NCI-H146 (cell line): Measurements from ENCODE around the gene MYO16.
"Not testable (repeated sequence)": the region's sequence is repeated elsewhere in the genome, so short reads cannot be mapped to it uniquely, and the experiment has no call there.

Source experiments
- DNase-seq: peaks from one replicate; lab custom pipeline; 2025; lab: John Stamatoyannopoulos, UW

MYO16 gene

DNA sequence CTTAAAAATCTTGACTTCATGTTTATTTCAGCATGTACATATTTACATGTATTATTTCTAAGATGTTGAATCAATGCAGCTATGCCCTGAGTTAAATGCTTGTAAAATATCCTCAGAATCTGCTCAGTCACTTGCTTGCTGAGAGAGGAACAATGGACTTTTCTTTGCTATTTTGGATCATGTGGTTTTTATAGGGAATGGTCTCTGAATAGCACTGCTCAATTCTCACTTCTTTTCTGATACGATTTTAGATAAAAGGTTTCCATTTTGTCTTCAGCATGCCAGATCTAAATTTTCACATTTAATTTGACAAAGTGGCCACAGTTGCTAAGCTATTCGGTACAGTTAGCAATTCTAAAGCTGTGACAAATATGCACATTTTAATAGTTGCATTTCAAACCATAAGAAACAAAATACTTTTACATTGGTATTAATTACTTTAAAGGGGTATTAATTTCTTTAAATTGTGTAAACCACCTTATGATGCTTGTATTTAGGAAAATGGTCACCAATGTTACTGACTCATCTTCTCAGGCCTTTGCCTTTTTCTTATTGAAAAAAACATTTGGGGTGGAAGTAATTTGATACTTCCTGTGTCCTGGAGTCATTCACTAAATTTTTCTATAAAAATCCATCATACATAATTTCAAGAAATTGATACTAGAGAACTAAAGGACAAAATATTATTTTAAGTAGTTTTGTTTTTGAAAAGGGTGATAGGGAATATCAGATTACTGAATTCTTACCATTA lies 113.5 kb downstream of the MYO16 start:
- DNase-seq: no peak

- DNase-seq: no peak
Measured at GRCh38 chr13:108743522-108743921, 114.1 kb downstream of the MYO16 start.

DNA sequence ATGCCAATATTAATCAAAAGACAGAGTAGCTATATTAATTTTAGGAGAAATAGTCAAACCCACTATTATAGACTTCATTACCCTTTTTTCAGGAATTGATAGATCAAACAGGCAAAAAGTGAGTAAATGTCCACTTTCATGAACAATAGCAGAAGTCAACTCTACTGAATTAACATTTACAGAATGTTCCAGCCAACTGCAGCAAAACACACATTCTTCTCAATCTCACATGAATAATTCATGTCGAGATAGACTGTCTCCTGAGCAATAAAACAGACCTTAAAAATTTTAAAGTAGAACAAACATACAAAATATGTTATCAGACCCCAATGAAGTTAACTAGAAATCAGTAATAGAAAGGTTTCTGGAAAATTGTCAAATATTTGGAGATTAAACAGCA lies 118.4 kb downstream of the MYO16 start:
- no peak for DNase-seq

DNA sequence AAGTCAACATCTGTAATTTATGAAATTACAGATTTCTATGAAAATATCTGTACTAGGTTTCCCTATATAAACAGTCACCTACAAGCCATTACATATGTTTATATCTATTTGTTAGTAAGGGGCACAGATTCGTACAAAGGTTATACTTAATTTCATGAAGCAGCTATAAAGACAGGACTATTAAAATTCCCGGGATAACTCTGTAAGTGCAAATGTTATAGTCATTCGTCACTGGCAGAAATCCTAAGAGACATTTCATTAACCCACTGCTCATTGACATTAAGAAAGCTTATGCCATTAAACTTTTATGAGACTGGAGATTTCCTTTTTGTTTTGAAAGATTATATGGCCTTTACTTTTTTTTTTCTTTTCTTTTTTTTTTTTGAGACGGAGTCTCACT lies 122.9 kb downstream of the MYO16 start:
- no peak for DNase-seq

- DNase-seq: no peak
Measured at GRCh38 chr13:108755083-108755482, 125.7 kb downstream of the MYO16 start.

DNA sequence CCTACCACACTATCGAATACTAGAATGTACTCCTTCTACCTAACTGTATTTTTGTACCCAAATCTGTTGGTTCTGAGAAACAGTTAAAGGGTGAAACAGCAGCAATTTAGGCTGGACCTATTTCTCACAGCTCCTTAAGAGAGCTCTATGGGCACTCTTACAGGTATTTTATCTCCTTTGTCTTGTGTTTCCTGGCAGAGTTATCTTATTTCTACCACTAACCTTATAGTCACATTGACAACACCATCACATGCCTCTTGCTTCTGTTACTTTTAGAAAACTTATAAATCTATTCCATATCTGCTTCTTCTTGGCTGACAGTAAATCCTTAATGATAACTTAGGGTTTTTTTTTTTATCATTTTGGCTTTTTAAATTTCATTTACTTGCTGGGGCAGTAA lies 130.7 kb downstream of the MYO16 start:
- no peak for DNase-seq

DNA sequence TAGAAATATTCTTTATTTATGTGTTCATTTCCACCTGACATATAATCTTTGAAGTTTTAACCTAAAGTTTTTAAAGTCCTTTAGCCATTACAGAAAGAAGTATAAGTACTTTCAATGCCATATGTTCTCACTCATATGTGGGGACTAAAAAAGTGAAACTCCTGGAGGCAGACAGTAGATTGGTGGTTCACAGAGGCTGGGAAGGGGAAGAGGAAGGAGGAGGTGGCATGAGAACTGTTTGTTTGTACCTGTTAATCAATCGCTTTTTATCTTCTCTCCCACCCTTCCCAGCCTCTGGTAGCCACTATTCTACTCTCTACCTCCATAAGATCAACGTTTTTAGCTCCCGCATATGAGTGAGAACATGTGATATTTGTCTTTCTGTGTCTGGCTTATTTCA lies 131.1 kb downstream of the MYO16 start:
- no peak for DNase-seq

GRCh38 chr13:108768035-108768434 lies 138.6 kb downstream of the MYO16 start:
- no peak for DNase-seq

GRCh38 chr13:108769213-108770070 lies 140.0 kb downstream of the MYO16 start:
- DNase-seq: no peak

DNA sequence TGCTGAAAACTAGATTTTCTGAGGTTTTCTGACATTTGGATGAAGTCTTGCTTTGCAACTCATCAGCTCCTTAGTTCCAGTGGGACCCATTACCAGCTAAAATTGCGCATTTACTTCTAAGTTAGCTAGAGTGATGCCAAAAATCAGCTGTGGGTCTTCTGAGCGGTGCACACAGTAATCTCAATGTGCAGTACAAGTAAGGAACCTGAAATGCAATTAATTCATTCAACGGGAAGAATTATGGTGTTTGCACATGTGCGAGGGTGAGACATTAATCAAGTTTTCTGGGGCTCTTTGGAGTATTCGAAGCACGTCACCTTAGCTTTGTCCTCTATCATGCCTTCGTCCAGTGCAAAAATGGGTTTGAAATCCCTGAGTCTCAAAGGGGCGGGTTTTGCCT lies 146.2 kb downstream of the MYO16 start:
- no peak for DNase-seq

DNA sequence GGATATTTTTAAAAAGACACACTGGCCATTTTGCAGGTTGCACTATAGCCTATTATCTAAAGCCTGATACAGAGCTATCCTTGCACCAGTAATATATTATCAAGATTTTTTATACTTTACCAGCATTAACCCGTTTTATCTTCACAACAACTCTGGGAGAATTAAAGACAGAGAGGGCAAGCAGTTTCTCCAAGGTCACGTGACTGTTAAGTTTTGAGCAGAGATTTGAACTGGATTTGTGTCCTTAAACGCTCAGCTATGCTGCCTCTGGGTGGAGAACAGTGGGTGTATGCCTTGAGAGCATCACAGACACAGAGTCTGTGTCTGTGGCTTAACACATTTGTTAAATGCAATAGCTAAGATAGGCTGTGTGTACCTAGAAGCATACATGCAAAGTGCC lies 147.2 kb downstream of the MYO16 start:
- no peak for DNase-seq

DNA sequence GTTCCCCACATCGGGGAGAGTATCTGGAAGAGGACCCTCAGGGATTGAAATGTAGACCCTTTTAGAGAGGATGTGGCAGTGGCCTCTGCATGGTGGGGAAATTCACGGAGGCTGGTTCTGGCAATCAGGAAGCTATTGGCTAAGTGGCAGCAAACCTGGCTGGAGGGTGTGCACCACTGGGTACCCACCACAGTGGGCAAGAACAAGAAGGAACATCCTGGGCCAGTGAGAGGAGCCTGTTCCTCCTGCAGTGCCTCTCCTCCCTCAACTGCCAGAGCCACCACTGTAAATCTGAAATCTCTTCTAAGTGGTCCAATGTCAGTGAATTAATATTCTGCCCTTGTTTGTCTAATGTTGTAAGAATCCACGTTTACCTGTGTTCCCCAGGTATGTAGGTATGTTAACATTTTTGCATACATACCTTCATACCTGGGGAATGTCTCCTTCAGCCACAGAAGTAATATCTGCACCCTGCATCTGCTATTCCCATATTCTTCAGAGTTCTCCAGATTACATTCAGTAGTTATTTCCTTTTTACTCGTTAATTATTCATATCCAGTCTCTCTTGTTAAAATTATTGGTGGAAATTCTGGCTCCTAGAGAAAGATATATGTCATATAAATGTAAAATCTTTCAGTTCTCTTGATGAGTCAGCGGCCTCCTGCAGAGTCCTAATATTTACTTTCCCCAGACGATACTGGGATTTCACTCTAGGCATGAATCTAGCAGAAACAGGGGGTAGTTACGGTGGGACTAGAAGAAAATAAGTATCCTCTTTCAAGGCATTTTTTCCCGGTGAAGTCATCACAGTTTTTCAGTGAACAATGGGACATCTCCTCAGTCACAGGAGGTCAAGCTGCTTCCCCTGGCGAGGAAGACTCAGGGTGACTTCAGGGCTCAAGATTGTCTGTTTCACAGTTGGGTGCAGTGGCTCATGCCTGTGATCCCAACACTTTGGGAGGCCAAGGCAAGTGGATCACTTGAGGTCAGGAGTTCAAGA lies 148.3 kb downstream of the MYO16 start:
- no peak for DNase-seq

DNA sequence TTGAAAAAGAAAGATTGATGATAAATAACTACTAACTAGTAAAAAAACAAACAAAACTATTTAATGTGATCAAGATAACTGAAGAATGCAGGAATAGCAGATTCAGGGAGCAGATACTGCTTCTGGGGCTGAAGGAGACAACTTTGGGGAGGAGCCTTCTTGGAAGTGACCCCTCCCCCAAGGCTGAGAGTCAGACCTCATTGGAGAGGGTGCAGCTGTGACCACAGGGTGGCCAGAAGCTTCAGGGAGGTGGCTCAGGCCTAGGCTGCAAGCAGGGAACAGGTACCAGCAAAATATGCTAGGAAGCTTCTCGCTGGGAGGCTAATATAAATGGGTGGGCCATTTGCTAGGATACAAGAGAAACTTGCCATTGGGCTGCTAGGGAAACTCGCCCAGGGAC lies 149.9 kb downstream of the MYO16 start:
- no peak for DNase-seq

DNA sequence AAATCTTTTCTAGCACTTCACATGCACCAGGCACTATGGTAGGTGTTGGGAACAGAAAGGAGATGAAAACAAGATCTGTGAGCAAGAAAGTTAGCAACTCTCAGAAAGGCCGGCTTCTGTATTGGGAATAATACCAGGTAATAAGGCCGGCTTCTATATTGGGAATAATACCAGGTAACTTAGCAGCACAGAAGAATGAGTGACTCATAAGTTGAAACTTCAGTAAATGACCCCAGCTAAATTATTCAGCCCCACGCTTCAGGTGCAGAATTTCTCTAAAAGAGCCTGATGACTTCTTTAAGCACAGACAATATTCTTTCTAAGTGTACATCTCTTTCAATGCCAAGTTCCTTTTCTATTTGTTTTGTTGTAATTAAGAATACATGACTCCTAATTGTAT lies 151.3 kb downstream of the MYO16 start:
- DNase-seq: no peak

- DNase-seq: no peak
Measured at GRCh38 chr13:108781312-108781711, 151.9 kb downstream of the MYO16 start.

GRCh38 chr13:108782480-108782879 lies 153.1 kb downstream of the MYO16 start:
- DNase-seq: not testable (repeated sequence)

DNA sequence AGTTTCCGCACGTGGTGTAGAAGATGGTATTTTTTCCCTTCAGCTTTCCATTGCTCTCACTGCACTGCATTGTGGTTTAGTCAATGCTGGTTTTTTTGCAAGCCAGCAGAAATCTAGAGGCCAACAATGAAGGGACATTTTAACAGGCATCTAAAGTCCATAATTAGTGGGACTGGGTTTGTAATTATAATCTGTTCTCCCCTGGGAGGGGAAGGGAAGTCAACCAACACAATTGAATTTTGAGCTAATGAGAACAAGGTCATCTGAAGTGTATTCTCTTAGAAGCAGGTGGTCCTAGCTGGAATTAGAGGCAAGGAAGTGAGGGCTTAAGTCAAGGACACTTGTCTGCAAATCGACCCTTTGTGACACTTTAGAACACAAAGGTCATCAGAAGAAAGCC lies 156.4 kb downstream of the MYO16 start:
- no peak for DNase-seq

GRCh38 chr13:108786456-108787200 lies 157.2 kb downstream of the MYO16 start:
- DNase-seq: no peak

DNA sequence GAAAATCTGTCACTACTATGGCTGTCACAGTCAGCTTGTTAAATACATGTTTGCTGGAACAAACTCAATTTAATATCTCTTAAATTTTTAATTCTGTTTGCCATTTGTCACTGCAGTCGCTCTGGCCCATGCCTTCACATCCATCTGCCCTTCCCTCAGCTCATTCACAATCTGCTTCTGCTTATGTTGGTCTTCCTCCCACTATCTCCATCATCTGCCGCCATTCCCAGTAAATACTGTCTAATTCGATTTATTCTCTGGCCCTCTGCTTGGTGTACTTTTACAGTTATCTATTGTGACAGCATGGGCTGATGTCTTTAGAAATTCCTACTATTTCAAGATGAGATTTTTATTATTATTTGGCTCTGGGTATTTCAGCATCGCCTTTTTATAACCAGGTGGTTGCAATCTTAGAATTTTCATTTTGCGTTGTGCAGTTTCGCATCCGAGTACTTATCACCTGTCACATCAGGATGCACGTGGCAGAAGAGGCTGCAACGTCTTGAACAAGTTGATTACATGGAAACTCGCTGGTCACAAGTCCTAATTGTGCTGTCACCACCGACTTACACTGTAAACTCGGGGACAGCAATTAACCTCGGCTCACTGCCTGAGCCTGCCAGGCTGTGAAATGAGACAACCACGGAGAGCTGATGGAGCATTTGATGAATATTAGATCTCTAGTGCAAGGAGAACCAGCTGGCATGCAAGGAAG lies 158.4 kb downstream of the MYO16 start:
- no peak for DNase-seq

- DNase-seq: no peak
Measured at GRCh38 chr13:108789476-108789875, 160.1 kb downstream of the MYO16 start.

DNA sequence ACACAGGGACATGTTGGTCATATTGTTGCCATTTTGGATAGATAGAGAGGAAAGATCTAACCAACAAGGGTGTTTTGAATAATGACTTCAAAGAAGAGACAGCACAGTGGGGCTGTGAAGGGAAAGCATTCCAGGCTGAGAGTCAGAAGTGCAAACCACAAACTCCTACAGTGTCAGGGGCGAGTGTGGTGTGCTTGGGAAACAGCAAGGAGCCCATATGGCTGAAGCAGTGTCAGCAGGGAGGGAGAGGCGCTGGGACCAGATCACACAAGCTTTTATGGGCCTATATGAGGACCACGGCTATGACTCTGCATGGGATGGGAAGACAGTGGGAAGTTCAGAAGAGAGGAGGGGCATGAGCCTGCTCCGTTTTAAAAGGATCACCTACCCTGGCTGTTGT lies 166.4 kb downstream of the MYO16 start:
- no peak for DNase-seq
